Gastroesophageal sphincter (tissue), 4 donors: ENCODE measurements around the gene DDX1. TPM values are rescaled to one million over a fixed set of nuclear protein-coding genes. Genes with fewer than 3 reads are reported as not detected.

ENCODE experiments used
- ATAC-seq: fragments of 150-250 bp; one replicate; pipeline ENCODE4 v1.9.1; 2016; ENCODE audit warnings: mild to moderate bottlenecking, moderate library complexity
- H3K27ac ChIP-seq, 4 donors: fragments of 200-600 bp; sonication (generic) in 3 of 4; 1 replicate in 3 of 4; 2 replicates in 1 of 4; pipeline ENCODE4 v1.5.1; 2016 to 2019
- H3K27me3 ChIP-seq: fragments of 200-600 bp; sonication (generic); one replicate; pipeline ENCODE4 v1.5.1; 2019
- H3K36me3 ChIP-seq, 2 donors: fragments of 200-600 bp; sonication (generic); one replicate each; pipeline ENCODE4 v1.5.1; 2019; ENCODE audit warnings: control low read depth in 1 of 2
- H3K4me1 ChIP-seq, 3 donors: fragments of 200-600 bp; sonication (generic); 1 replicate in 2 of 3; 2 replicates in 1 of 3; pipeline ENCODE4 v1.5.1; 2016 to 2019; ENCODE audit warnings: control low read depth in 2 of 3
- H3K4me3 ChIP-seq, 2 donors: fragments of 200-600 bp; sonication (generic); one replicate each; pipeline ENCODE4 v1.5.1; 2019; ENCODE audit warnings: mild to moderate bottlenecking in 1 of 2, moderate library complexity in 1 of 2
- H3K9me3 ChIP-seq, 3 donors: fragments of 200-600 bp; sonication (generic); one replicate each; pipeline ENCODE4 v1.5.1; 2017 to 2019; ENCODE audit warnings: control low read depth in 2 of 3
- EP300 ChIP-seq: sonication (generic); formaldehyde crosslinking; IDR thresholded peaks from one replicate; pipeline ENCODE4 v1.6.1; 2017; ENCODE audit warnings: antibody characterized with exemption, mild to moderate bottlenecking
- POLR2A ChIP-seq, 2 donors: fragments of 450-650 bp; IDR thresholded peaks; one replicate each; pipeline ENCODE4 v1.6.1; 2017; ENCODE audit warnings: antibody characterized with exemption in 2 of 2, mild to moderate bottlenecking in 2 of 2, moderate library complexity in 1 of 2
- POLR2AphosphoS5 ChIP-seq: sonication (generic); formaldehyde crosslinking; IDR thresholded peaks from one replicate; pipeline ENCODE4 v1.6.1; 2017; ENCODE audit warnings: antibody characterized with exemption
- WGBS, 2 donors: methylation state at CpG; one replicate each; pipeline ENCODE4 v1.1.5; 2018; ENCODE audit warnings: low coverage in 1 of 2; 5-methylcytosine and 5-hydroxymethylcytosine counted together
- total RNA-seq, 4 donors: library from RNA; depleted of rRNA; stranded (reverse); fragments of >200 nt; gene quantifications; one replicate each; pipeline ENCODE4 v1.1.0, GENCODE V29; 2016
- TF ChIP-seq, protein P1 (sequence below), 4 experiments: fragments of 200-600 bp in 2 of 4; fragments of 450-650 bp in 2 of 4; sonication (generic) in 1 of 4; IDR thresholded peaks; one replicate each; pipeline ENCODE4 v1.5.1; 2017 to 2019; ENCODE audit warnings: antibody characterized with exemption in 4 of 4, mild to moderate bottlenecking in 2 of 4, moderate library complexity in 2 of 4

DDX1 gene
- total RNA-seq, 4 donors from 2014 or later = 66.7 to 88.9 (median 67.4) TPM

DNA sequence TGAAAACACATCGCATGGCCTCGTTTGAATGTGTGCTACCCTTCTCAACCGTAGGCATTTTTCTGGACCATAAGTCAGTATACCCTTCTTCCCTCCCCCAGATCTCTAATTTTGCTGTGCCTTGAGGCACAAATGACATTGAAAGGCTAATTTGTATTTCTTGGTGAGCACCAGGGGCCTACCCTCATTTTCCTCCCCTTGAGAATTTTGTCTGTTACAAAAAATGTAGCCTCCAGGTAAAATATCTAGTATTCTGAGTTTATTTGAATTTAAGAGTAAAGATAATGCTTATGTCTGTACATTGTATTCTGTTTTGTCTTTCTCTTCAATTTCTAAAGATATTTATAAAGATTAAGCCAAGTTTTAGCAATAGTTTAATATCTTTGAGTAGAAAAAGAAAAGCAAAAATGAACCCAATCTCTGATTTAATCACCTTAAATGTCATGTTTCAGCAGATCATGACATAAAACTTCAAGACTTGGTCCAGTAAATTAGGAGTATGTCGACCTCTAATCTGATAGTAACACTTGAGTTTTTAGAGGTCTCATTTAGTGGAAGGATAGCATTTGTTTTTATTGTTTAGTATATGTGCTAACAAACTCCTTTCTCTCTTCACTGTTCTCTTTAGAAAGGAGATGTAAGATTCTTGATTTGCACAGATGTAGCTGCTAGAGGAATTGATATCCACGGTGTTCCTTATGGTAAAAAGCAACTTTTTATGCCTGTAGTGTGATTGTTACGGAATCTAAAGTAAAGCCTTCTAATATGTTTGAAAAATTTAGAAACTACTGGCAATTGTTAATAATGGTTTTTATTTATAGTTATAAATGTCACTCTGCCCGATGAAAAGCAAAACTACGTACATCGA, 36.4 kb downstream of the DDX1 start:
- Histone ChIP-seq H3K4me1 (peaks cover 0 to 13% (median 0%) of the 10 kb centered on the region in 3 donors), H3K36me3 (peaks cover 11 to 98% of the 10 kb centered on the region in 2 donors), H3K27me3 (no peaks in the 10 kb centered on the region), H3K9me3 (no peaks in the 10 kb centered on the region), H3K27ac (no peak overlapping the region), H3K4me3 (no peak overlapping the region)
- TF ChIP-seq POLR2A (IDR thresholded peaks at IDR 0.05) (no peak), EP300 (no peak), POLR2AphosphoS5 (no peak)
- TF ChIP-seq, protein P1, sequence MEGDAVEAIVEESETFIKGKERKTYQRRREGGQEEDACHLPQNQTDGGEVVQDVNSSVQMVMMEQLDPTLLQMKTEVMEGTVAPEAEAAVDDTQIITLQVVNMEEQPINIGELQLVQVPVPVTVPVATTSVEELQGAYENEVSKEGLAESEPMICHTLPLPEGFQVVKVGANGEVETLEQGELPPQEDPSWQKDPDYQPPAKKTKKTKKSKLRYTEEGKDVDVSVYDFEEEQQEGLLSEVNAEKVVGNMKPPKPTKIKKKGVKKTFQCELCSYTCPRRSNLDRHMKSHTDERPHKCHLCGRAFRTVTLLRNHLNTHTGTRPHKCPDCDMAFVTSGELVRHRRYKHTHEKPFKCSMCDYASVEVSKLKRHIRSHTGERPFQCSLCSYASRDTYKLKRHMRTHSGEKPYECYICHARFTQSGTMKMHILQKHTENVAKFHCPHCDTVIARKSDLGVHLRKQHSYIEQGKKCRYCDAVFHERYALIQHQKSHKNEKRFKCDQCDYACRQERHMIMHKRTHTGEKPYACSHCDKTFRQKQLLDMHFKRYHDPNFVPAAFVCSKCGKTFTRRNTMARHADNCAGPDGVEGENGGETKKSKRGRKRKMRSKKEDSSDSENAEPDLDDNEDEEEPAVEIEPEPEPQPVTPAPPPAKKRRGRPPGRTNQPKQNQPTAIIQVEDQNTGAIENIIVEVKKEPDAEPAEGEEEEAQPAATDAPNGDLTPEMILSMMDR (IDR thresholded peaks at IDR 0.05) = no peak
- 78 to 89% methylated on average over 9 of the region's 9 CpGs for WGBS, 2 donors
- no peak for ATAC-seq

DNA sequence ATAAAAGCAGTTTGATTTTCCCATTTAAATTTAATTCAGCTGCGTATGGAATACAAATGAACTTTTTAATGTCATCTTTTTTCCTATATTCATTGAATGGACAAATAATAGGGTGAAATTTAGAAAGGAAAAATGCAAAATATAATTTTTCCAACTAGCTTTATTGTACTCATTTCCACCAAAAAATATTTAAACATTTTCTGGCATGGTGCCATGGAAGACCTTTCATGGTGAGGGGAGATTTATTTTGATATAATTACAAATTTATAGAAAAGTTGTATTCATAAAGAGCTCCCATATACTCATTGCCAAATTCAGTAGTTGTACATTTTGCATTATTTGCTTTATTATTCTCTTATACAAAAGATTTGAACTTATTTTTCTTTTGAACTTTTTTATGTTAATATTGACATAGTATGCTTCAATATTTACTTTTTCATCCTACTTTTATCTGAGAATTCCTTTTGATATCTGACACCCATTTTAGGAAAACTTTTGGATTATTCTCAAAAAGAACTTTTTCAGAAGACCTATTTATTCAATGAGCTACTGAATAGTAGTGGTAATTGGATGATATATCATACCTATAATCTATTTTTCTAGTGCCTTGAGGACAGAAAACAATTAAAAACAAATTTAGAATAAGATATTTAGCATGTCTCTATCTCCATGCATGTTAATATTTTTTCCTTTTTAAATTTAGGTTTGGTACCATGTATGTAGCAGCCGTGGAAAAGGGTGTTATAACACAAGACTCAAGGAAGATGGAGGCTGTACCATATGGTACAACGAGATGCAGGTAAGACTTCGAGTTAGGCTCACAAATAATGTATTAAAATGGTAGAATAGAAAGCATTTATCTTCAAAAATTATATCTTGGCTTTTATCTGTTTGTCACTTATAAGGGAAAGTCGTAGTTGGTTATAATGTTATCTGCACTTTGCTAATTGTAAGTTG, 37.5 kb downstream of the DDX1 start:
- H3K36me3 ChIP-seq = peaks cover 12 to 98% of the 10 kb centered on the region in 2 donors
- no peak for ATAC-seq
- TF ChIP-seq EP300 = no peak
- TF ChIP-seq POLR2A (IDR thresholded peaks at IDR 0.05) = no peak
- no peak for TF ChIP-seq POLR2AphosphoS5
- H3K4me1 ChIP-seq = peaks cover 0 to 13% (median 0%) of the 10 kb centered on the region in 3 donors
- no peak overlapping the region for H3K27ac ChIP-seq
- no peak overlapping the region for H3K4me3 ChIP-seq
- 90 to 93% methylated on average over 5 of the region's 5 CpGs for WGBS, 2 donors
- no peaks in the 10 kb centered on the region for H3K9me3 ChIP-seq
- H3K27me3 ChIP-seq = no peaks in the 10 kb centered on the region

DNA sequence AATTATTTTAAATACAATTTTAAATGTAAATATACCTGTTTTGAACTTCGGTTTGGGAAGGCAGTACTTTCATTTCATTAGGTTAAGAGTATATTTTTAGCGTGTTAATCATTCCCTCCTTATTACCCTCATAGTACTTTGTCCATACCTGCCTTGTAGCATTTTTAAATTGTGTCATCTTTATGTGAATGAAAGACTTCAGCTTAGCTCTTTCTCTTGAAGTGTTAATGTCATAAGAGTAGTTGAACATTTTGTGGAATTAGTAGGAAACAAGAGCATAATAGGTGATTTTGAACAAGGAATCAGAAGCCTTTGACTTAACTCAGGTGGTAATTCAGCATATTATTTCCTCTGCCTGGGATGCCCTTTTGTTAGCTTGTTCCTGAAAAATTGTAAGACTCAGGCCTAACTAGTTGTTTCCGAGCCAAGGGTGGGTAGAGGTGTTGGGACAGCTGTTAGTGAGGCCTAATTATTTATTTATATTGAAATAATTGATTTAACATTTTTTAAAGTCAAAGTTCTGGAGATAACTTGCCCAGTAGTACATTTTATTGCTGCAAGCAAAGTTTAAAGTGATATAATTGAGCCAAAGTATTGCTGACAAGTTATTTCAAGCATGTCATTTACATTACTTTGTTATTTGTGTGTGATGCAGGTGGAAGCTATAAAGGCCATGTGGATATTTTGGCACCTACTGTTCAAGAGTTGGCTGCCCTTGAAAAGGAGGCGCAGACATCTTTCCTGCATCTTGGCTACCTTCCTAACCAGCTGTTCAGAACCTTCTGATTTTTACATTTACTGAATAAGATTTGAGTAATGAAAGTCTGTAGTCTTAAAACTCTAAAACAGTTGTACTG, 38.7 kb downstream of the DDX1 start:
- peaks cover 0 to 25% (median 0%) of the 10 kb centered on the region in 3 donors for H3K4me1 ChIP-seq
- peaks cover 10 to 88% of the 10 kb centered on the region in 2 donors for H3K36me3 ChIP-seq
- H3K27me3 ChIP-seq = no peaks in the 10 kb centered on the region
- TF ChIP-seq EP300 = no peak
- no peak for TF ChIP-seq POLR2AphosphoS5
- no peak for TF ChIP-seq POLR2A (IDR thresholded peaks at IDR 0.05)
- TF ChIP-seq, protein P1 (IDR thresholded peaks at IDR 0.05) = no peak
- peak overlapping the region in 1 of 4 donors; percentile 8 for H3K27ac ChIP-seq
- ATAC-seq = no peak
- no peak overlapping the region for H3K4me3 ChIP-seq
- WGBS, 2 donors = 42 to 66% methylated on average over 4 of the region's 4 CpGs
- no peaks in the 10 kb centered on the region for H3K9me3 ChIP-seq

DNA sequence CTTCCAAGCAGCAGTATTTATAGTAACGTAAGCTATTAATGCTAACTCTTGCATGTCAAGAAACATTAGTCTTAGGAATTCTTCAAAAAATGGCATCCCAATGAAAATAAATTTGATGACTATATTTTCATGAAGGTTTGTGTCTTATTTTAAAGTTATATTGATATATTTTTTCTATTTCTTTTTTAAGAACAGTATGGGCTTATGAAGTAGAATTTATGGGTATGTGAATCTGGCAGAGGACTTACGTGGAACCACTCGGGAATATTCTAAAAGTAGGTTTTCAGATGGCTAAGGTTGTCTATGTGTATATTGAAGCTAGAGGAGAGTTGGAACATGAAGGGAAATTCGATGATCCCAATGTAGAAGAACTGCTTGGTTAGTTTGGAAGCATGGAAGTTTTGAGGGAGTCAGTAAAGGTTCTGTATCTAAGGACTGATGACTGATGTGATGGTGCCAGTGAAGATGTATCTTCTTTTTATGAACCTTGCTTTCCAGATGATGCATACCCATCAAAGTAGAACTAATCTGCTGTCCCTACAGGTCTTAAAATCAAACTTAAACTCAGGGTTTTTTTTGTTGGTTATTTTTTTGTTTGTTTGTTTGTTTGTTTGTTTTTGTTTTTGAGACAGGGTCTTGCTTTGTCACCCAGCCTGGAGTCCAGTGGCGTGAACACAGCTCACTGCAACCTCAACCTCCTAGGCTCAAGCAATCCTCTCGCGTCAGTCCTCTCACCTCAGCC, 39.5 kb downstream of the DDX1 start:
- WGBS, 2 donors = 40 to 68% methylated on average over 4 to 7 of the region's 7 CpGs
- Histone ChIP-seq H3K4me3 (no peak overlapping the region), H3K27me3 (no peaks in the 10 kb centered on the region), H3K36me3 (peaks cover 10 to 88% of the 10 kb centered on the region in 2 donors), H3K27ac (peak overlapping the region in 1 of 4 donors; percentile 8), H3K9me3 (no peaks in the 10 kb centered on the region), H3K4me1 (peaks cover 0 to 30% (median 0%) of the 10 kb centered on the region in 3 donors)
- TF ChIP-seq POLR2A (IDR thresholded peaks at IDR 0.05) (no peak), POLR2AphosphoS5 (no peak), EP300 (no peak)
- TF ChIP-seq, protein P1 (IDR thresholded peaks at IDR 0.05) = no peak
- ATAC-seq = no peak
